Right kidney (tissue), 1 donor: ENCODE results near the gene MPC2.
"Not testable (repeated sequence)": the region's sequence is repeated elsewhere in the genome, so short reads cannot be mapped to it uniquely, and the experiment has no call there.

ENCODE experiments used
- DNase-seq: peaks from one replicate; pipeline ENCODE4 v3.0.0-alpha.2; 2016

MPC2 gene

DNA sequence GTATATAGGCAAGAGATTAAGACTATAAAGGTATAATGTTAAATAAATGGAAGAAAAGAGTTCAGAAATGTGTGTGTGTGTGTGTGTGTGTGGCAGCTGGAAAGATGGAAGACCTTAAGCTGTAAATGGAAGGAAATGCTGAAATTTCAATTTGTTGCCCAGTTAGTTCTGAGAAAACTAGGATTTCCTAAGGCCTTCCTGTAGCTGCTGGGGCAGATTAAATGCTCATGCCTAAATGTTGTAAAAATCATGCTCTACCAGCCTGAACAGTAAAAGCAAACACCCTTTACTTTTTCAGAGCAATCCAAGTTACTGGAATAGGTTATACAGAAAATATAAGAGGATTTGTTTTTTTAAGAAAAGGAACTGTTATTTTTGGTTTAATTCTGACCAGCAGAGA is 31.2 kb downstream of the MPC2 start:
- DNase-seq, result no peak

DNA sequence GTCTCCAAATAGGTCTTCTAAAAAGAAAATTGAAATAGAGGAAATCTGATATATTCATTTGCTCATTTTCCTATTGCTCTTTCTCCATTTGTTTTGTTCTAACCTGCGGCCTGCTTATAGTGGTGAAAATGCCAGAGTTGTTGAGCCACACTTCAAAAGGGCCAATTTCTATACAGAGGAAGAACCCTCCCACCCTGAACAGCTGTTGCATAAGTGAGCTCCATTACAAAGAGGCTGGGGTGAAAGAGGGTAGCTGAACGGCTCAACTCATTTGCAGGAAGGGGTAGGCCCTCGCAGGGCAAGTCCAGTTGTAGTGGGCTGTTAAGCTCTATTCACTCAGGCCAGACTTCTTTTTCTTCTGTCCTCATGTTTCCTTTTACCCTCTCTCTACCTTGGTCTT is 31.7 kb downstream of the MPC2 start:
- DNase-seq, result no peak

DNA sequence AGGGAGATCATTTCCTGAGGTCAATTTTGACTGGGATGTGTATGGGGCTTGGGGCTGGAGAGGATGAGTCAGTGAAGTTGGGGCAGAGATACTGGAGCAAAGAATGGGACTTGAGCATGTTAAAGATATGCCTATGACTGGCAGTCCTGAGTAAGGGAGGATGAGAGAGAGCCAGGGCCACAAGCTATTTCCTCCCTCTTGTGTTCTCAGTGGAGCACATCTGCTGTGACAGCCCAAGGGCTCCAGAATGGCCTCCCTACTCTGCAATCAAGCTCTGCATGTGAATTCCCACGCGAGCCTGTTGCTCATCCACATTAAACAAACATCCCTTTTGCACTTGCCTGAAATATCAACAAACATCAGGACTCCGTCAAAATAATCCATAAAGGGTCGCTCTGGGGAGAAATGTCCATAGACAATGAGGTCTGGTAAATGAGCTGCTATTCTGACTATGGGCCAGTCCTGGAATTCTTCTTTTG is 32.2 kb downstream of the MPC2 start:
- DNase-seq, result no peak

DNA sequence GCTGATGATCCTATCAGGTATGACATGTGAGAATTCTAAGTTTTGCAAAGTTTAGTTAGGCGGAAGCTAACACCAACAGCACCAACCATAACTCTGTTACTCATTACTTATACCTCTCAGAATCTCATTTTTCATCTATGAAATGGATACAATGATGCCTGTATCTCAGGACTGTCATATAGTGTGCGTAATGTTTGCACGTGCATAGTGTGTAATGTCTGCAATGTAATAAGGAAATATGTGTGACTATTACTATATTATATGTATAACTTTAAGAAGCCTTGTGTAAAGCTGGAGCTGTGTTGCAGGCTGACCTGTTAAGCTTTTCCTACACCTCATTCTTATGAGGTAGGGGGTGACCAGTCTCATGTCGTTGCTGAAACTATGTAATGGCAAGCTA is 36.0 kb downstream of the MPC2 start:
- DNase-seq, result no peak

DNA sequence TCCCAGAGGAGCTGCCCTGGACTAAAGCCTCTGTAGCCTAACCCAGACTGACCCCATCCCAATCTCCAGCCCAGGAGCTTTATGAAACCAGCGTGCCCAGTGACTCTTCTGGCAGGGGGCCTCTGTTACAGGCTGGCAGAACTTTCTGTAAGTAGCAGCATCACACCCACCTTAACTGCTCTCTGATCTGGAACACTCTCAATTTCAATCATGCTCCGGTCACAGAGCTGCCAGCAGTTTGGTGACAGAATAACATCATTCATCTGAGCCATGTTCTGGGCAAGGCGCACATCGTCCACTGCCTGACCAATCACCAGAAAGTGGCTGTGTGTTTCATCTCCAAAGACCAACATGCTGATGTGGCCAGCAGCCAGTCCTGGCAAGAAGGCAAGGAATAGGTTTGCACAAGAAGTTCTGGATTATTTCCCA is 37.6 kb downstream of the MPC2 start:
- DNase-seq, result no peak

DNA sequence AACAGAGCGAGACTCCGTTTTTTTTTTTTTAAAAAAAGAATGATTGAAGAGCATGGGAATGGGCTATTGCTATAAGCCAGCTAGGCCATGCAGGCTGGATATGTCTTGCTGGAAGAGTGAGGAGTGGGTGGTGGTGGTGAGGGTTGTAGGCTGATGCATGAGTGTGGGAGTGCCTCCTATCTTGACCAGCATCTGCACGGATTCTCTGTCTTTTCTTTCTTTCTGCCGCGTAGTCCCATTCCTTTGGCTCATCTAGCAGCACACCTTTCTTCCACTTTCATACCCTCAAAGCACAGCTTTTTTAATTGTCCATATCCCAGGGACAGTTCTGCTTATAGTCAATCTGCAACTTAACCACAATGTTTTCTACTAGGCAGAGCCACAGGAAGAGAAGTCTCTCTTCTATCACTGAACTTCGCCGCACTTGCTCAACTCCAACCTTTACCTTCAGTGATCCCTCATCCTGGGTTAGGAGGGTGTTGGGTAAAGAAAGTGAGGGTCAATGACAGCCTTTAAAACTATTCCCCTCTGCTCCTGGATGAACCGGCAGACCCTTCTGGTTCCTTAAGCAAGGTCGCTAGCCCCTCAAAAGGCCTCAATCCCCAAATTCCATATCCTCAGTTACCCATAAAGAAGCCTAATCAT is 38.2 kb downstream of the MPC2 start:
- DNase-seq, result no peak

DNA sequence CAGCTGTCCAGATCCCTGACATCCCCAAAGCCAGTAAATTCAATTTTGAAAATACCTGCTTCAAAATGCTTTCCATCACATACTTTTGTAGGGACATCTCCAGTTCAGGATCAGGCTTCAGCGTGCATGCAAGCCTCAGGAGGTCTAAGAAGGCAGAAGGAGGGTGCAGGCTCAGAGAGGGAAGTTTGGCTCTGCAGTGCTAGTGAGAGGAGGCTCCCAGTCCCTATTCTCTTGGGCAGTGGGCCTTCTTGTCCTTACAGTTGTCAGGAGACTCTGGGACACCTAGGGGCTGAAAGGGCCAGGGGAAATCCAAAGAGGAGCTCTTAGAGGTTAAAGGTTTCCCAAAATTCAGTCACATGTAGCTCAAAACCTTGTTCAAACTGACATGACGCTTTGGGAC is 43.1 kb downstream of the MPC2 start:
- DNase-seq, result no peak

DNA sequence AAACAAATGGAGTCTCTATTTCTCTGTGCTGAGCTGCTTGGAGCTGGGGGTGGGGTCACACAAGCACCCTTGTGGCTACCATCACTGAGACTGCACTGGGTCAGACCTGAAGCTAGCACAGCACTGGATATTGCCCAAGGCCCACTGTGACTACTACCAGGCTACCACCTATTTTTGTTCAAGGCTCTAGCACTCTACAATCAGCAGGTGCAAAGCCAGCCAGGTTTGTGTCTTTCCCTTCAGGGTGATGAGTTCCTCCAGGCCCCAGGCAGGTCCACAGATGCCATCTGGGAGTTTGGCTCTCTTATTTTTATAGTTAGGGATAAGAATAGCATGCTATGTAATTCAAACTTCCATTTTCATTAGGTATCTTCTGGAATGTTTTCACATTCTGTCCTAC is 46.5 kb downstream of the MPC2 start:
- no peak for DNase-seq

DNA sequence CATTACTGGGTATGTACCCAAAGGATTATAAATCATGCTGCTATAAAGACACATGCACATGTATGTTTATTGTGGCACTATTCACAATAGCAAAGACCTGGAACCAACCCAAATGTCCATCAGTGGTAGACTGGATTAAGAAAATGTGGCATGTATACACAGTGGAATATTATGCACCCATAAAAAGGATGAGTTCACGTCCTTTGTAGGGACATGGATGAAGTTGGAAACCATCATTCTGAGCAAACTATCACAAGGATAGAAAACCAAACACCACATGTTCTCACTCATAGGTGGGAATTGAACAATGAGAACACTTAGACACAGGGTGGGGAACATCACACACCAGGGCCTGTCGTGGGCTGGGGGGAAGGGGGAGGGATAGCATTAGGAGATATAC is 49.7 kb downstream of the MPC2 start:
- DNase-seq, result not testable (repeated sequence)

DNA sequence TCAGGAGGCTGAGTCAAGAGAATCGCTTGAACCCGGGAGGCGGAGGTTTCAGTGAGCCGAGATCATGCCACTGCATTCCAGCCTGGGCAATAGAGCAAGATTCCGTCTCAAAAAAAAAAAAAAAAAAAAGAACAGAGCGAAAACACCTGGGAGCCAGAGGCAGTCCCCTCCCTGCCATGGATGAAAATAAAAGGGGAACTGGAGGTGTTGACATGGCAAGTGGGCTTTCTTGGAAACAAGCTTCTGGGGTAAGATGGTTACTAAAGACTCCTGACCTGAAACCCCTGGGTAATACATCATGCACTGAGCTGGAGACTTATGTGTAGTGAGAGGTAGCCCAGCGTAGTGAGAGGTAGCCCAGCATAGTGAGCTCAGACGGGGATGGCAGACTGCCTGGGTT is 54.5 kb downstream of the MPC2 start:
- no peak for DNase-seq

DNA sequence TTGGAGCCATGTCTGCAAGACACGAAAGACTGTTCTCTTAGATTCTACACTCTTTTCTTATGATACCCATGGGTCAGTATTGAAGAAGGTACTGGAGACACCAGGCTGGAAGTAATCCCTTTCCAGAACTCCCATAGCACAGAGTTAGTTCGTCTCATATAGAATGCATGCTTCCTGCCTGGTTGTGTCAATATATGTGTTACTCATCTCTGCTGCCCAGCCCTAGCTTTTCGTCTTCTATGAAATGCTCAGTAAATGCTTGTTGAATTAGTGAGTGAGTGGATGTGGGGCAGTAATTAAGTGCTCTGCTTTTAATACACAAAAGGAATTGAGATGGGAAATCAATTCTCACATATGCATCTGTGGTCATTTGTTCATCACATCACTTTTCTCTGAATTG is 55.1 kb downstream of the MPC2 start:
- DNase-seq, result no peak

DNA sequence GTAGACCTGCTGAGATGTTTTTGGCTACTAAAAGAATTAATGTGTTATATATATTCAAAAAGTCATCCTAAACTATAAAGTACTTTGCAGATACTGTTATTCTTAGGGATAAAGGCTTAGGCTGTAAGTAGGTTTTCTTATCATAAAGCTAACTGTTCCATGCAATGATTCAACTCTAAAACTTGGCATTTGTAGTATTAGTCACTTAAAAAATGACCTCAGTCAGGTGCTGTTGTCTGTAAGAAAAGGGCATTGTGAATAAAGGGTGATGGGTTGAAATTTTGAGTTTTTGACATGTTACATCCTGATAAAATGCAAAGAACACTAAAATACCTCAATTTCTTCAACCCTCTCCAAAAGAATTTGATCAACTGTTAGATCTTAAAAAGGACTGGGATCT is 55.8 kb downstream of the MPC2 start:
- DNase-seq, result no peak

DNA sequence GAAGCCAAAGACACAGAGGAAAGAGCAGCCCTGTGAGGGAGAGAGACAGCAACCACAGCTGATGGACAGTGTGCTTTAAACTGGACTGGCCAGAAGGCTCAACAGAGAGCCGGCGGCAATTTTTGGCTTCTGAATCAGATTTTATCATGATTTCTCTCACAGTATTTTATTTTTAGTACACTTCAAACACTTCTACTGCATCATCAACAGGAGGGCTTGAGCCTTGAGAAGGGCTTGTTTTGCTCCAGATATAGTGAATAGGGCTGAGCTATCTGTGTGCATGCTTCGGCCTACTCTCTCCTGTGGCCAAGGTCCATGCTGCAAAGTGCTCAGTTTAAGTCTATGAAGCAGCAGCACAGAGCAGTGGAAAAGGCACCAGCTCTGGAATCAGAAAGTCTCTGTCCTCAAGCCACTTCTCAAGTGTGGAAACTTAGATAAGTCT is 56.3 kb downstream of the MPC2 start:
- DNase-seq, result no peak

DNA sequence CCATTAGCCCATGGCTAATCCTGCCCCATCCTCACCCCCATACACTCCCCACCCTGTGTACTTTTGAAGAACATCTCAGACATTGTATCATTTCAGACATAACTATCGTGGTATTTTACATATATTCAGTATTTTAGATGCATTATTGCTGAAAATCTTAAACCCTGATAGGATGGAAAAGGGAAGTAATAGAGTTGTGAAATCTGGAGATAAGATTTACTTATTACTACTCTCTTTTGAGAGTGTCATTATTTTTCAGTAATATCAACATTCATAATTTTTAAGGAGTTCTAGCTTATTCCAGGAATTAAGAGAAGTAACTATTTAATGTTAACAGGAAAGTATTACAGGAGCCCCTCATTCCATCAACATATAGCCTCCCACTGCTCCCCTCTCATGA is 57.4 kb downstream of the MPC2 start:
- DNase-seq, result no peak

DNA sequence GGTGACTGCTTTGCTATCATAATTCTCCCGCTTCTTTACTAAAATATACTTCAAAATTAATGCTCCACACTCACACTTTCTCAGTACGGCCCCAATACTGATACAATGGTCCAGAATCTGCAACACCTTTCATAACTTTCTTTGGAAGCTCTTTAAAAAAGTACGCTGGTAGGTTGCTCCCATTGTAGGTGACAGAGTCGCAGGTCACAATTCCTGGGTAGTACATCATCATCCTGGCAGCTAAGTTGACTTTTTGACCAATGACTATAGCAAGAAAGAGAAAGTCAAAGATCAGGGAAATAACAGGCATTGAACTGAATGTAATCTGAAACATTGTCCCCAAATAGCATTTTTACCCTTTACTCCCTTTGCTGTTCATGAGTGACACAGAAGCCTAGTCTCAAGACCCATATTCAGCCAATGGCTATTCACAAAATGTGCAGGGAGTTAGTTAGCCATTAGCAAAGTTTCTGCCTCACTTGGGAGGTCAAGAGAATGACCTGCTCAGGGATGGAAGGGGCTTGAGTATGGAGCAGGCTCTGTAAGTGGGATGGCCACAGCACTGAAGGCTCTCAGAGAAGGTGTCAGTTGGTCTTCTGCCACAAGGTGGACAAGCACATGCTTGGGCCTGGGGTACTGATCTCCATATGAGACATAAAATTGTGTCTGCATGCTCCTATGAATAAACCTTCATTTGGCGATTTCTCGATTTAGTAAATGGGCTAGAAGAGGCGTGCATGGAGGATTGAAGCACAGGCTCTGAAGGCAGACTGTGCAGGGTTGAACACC is 58.3 kb downstream of the MPC2 start:
- DNase-seq, result no peak

DNA sequence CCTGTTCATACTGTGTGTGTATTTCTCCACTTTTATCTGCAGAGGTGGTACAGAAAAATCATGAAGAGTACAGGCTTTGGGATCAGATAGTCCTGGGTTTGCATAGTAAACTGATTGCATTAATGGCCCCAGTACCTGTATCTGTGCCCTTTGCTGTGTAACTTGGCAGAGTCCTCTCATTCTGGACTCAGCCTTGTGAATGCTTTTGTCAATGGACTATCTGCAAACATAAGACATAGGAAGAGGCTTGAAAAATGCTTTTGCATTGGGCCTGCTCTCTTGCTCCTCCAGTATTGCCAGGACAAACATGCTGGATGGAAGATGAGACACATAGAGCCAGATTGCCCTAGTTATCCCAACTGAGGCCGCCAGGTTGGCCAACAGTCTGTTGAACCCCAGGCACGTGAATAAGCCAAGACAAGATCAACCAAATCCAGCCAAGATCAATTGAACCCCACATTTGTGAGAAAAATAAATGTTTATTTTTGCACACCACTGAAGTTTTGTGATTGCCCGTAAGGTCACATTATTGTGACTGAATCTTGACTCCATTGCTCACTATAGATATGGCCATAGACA is 60.2 kb downstream of the MPC2 start:
- no peak for DNase-seq

DNA sequence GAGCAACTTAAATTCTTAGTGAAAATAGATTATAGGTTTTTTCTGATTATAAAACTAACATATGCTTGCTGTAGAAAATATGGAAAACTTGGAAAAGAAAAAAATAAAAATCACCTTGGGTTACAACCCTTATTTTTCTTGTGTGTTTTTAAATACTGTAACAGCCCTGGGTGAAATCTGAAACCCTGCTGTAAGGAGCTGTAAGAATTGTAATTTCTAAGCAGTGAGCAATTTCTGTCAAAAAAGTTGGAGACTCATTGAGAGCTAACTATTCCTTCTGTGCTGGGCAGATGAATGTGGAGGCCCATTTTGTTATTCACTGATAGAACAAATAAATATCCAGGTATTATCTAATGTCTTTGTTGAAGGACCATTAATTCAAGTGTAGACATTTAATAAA is 65.5 kb downstream of the MPC2 start:
- no peak for DNase-seq

DNA sequence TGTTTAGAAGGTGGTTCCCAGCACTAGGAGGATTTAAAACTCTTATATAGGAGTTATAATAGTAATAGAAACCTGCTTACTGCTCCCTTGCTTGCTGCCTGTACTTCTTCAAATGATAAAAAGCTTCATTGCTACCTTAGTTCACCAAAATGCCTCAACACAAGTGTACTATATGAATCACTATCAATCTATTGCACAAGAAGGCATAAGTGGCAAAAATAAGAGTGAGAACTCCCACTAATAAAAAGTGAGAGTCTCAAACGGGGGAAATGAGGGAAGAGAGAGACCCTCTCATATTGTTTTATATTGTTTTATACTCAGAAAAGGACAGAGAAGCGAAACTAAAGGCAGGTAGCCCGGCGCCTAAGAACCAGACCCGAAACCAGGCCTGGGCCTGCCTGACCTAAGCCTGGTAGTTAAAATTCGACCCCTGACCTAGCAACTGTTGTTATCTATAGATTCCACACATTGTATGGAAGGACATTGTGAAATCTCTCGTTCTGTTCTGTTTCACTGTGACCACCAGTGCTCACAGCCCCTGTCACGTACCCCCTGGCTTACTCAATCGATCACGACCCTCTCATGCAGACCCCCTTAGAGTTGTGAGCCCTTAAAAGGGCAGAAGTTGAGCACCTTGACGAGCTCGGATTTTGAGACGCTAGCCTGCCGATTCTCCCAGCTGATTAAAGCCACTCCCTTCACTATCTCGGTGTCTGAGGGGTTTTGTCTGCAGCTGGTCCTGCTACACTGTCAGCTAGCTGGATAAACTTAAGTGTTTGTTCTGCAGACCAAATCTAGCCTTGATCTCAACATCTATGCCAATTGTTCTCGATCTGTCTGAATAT is 67.5 kb downstream of the MPC2 start:
- not testable (repeated sequence) for DNase-seq

DNA sequence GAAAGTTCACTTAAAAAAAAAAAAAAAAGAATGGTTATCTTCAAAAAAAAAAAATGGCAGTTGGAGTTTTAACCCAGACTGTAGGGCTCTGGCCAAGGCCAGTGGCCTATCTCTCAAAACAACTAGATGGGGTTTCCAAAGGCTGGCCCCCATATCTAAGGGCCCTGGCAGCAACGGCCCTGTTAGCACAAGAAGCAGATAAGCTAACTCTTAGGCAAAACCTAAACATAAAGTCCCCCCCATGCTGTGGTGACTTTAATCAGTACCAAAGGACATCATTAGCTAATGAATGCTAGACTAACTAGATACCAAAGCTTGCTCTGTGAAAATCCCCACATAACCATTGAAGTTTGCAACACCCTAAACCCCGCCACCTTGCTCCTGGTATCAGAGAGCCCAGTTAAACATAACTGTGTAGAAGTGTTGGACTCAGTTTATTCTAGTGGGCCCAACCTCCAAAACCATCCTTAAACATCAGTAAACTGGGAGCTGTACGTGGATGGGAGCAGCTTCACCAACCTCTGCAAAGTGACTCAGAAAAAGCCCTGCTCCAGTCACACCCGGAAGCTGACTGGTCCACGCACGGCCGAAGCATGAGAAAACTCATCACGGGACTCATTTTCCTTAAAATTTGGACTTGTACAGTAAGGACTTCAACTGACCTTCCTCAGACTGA is 70.0 kb downstream of the MPC2 start:
- DNase-seq, result not testable (repeated sequence)
